ENCODE data around the gene SLC10A1.

Gene SLC10A1

GRCh38 chr14:69807192-69807591, 10.2 kb upstream of the SLC10A1 start:
- no peak for DNase-seq

GRCh38 chr14:69804902-69805301, 7.9 kb upstream of the SLC10A1 start:
- no peak for DNase-seq

- no peak for DNase-seq
Measured at GRCh38 chr14:69803753-69804152, 6.7 kb upstream of the SLC10A1 start.

- DNase-seq, result no peak
Measured at GRCh38 chr14:69798339-69798735, 1.3 kb upstream of the SLC10A1 start.

- no peak for DNase-seq
Measured at GRCh38 chr14:69797573-69798338, 715 bp upstream of the SLC10A1 start.

- no peak for DNase-seq
Measured at GRCh38 chr14:69795691-69796090, 1.4 kb downstream of the SLC10A1 start.

- no peak for DNase-seq
Measured at GRCh38 chr14:69794791-69795190, 2.2 kb downstream of the SLC10A1 start.

GRCh38 chr14:69792887-69793421, 4.1 kb downstream of the SLC10A1 start:
- no peak for DNase-seq

- no peak for DNase-seq
Measured at GRCh38 chr14:69789118-69789640, 7.9 kb downstream of the SLC10A1 start.

- DNase-seq, result no peak
Measured at GRCh38 chr14:69786603-69787002, 10.4 kb downstream of the SLC10A1 start.

- DNase-seq, result no peak
Measured at GRCh38 chr14:69784942-69785341, 12.1 kb downstream of the SLC10A1 start.

- DNase-seq, result no peak
Measured at GRCh38 chr14:69780952-69781351, 16.1 kb downstream of the SLC10A1 start.

GRCh38 chr14:69780092-69780491, 16.9 kb downstream of the SLC10A1 start:
- no peak for DNase-seq

GRCh38 chr14:69779088-69779487, 18.0 kb downstream of the SLC10A1 start:
- no peak for DNase-seq

GRCh38 chr14:69776875-69777453, 20.1 kb downstream of the SLC10A1 start:
- no peak for DNase-seq

GRCh38 chr14:69775012-69775411, 22.0 kb downstream of the SLC10A1 start:
- no peak for DNase-seq

GRCh38 chr14:69773571-69774276, 23.3 kb downstream of the SLC10A1 start:
- DNase-seq, result no peak

- DNase-seq, result no peak
Measured at GRCh38 chr14:69772082-69773017, 24.7 kb downstream of the SLC10A1 start.

- DNase-seq, result no peak
Measured at GRCh38 chr14:69771136-69771535, 25.9 kb downstream of the SLC10A1 start.

GRCh38 chr14:69770559-69770958, 26.5 kb downstream of the SLC10A1 start:
- DNase-seq, result no peak

GRCh38 chr14:69769623-69770022, 27.4 kb downstream of the SLC10A1 start:
- DNase-seq, result no peak

- no peak for DNase-seq
Measured at GRCh38 chr14:69768873-69769272, 28.2 kb downstream of the SLC10A1 start.
